Heart left ventricle (tissue), 16 donors: Measurements from ENCODE around the gene VAV1. TPM values are rescaled to one million over a fixed set of nuclear protein-coding genes. Genes with fewer than 3 reads are reported as not detected.

ENCODE experiments used
- ATAC-seq, 4 donors: fragments of 200-7000 bp; cut with Tn5 transposase; one replicate each; pipeline ENCODE4 v1.9.1; 2020 to 2022; ENCODE audit warnings: moderate library complexity in 4 of 4, mild to moderate bottlenecking in 3 of 4, moderate number of reproducible peaks in 1 of 4
- DNase-seq, 5 donors: peaks; one replicate each; pipeline ENCODE4 v3.0.0-alpha.2; 2020
- H3K27ac ChIP-seq, 12 donors: fragments of 200-600 bp; sonication (generic) in 4 of 12; one replicate each; pipeline versions ENCODE4 v1.5.0 to v1.8.0; 2016 to 2022; ENCODE audit warnings: mild to moderate bottlenecking in 2 of 12
- H3K27me3 ChIP-seq, 9 donors: fragments of 200-600 bp; sonication (generic) in 2 of 9; one replicate each; pipeline versions ENCODE4 v1.5.1 to v1.8.0; 2016 to 2022; ENCODE audit warnings: mild to moderate bottlenecking in 3 of 9
- H3K36me3 ChIP-seq, 9 donors: fragments of 200-600 bp; sonication (generic) in 2 of 9; one replicate each; pipeline versions ENCODE4 v1.5.0 to v1.8.0; 2018 to 2022; ENCODE audit warnings: mild to moderate bottlenecking in 2 of 9
- H3K4me1 ChIP-seq, 12 donors: fragments of 200-600 bp; sonication (generic) in 4 of 12; one replicate each; pipeline versions ENCODE4 v1.5.0 to v1.8.0; 2016 to 2022; ENCODE audit warnings: mild to moderate bottlenecking in 3 of 12
- H3K4me3 ChIP-seq, 12 donors: fragments of 200-600 bp; sonication (generic) in 4 of 12; one replicate each; pipeline versions ENCODE4 v1.5.0 to v1.8.0; 2017 to 2022; ENCODE audit warnings: mild to moderate bottlenecking in 9 of 12, moderate library complexity in 4 of 12
- H3K9me3 ChIP-seq, 12 donors: fragments of 200-600 bp; sonication (generic) in 4 of 12; one replicate each; pipeline versions ENCODE4 v1.5.0 to v1.8.0; 2016 to 2022; ENCODE audit warnings: mild to moderate bottlenecking in 1 of 12
- CTCF ChIP-seq, 12 donors: fragments of 200-600 bp; sonication (generic) in 4 of 12; IDR thresholded peaks; one replicate each; pipeline versions ENCODE4 v1.5.0 to v1.8.0; 2018 to 2022; ENCODE audit warnings: antibody characterized with exemption in 12 of 12, mild to moderate bottlenecking in 5 of 12
- POLR2A ChIP-seq, 2 donors: fragments of 450-650 bp; IDR thresholded peaks; one replicate each; pipeline ENCODE4 v1.6.1; 2017; ENCODE audit warnings: antibody characterized with exemption in 2 of 2, mild to moderate bottlenecking in 2 of 2, moderate library complexity in 2 of 2
- WGBS, 4 donors: extraction: QIAGEN DNeasy Blood & Tissue Kit in 2 of 4; methylation state at CpG; one replicate each; pipeline versions ENCODE4 v1.1.5 to v1.1.7; 2013 to 2018; 5-methylcytosine and 5-hydroxymethylcytosine counted together
- intact Hi-C, 10 donors: fragments of 100-400 bp; cut with DNase I; formaldehyde crosslinking; loops; one replicate each; pipeline versions ENCODE4 v1.11.1 to v1.14.2; 2022
- polyA plus RNA-seq, 2 donors: library from polyadenylated mRNA; stranded (reverse); fragments of 200-250 nt; gene quantifications; one replicate each; pipeline ENCODE4 v1.2.3, GENCODE V29; 2013
- total RNA-seq, 9 donors: library from RNA; depleted of rRNA in 2 of 9; stranded (reverse); fragments of >200 nt in 2 of 9; fragmentation: NEBNext Ultra II Directional in 3 of 9; extraction: Animal tissue kit (Norgen Biotek cat#: 25700) in 3 of 9; gene quantifications; one replicate each; pipeline versions ENCODE4 v1.1.0 to v1.2.4, GENCODE V29; 2016 to 2023
- donor health status: ischemic (EF 13 %, LVEDD 7.1; RV severe dilation, severe dysfunction).
- donor health status: healthy with polysubstance abuse.
- donor health status: DM: no; HTN: yes; CAD: no.
- donor health status: DM: no; HTN: no; CAD: no.
- donor health status: ischemic (EF 25% LVEDD 6.9; RV normal size, moderate dysfunction).
- donor health status: ischemic (EF 25% LVEDD 5.7; RV mildly dilated, moderate dysfunction).
- donor health status: healthy.
- donor health status: DM: yes; HTN: yes; CAD: no.
- donor health status: ischemic (EF 35%, LVEDD 5.7; RV mildly dilated, moderate dysfunction).
- donor health status: nonischemic (EF 11% LVEDD 7.7; RV severe dilation, severe dysfunction).
- donor health status: DM: yes; HTN: yes; CAD: no.
- donor health status: PGD.
- donor health status: ischemic (EF 29% LVEDD 5.4; RV normal size, mild dysfunction).
- donor health status: nonischemic (EF 23%, LVEDD 6.1; RV moderate dilation, normal function).

Gene VAV1
- total and polyA plus RNA-seq, 11 donors: 0.69 to 25.6 (median 1.2) TPM

DNA sequence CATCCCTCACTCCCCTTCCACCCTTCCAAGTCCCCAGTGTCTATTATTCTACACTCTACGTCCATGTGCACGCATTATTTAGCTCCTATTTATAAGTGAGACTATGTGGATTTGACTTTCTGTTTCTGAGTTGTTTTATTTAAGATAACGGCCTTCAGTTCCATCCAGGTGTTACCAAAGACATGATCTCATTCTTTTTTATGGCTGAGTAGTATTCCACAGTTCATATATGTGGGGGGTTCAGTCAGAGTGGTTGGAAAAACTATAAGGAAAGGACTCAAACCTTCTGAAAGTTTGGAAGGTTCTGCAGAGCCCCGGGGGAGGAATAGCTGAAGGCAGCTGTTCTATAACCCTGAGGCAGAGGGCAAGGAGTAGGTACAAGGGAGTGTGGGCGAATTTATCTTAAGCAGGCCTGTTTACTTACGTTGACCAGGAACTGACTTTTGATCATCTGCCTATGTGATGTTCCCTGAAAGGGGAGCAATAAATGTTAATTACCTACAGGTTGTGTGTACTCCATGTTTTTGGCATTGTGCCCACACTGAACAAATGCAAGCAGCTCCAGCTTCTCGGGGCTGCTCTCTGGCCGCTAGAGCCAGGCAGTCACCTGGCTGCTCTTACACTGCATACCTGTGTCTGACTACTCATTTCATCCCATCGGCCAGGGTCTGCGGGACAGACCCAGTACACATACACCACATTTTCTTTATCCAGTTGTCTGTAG, 101.4 kb downstream of the VAV1 start:
- TF ChIP-seq CTCF (IDR thresholded peaks at IDR 0.05): no peak
- TF ChIP-seq POLR2A (IDR thresholded peaks at IDR 0.05): no peak
- no peak for ATAC-seq
- H3K27me3 ChIP-seq: peaks cover 0 to 3% (median 0%) of the 10 kb centered on the region in 9 donors
- peaks cover 0 to 9% (median 0%) of the 10 kb centered on the region in 12 donors for H3K9me3 ChIP-seq
- H3K4me1 ChIP-seq: peaks cover 0 to 10% (median 0%) of the 10 kb centered on the region in 12 donors
- 81 to 86% (median 85%) methylated on average over 10 of the region's 10 CpGs for WGBS, 4 donors
- H3K4me3 ChIP-seq: no peak overlapping the region
- H3K27ac ChIP-seq: no peak overlapping the region
- intact Hi-C loops: no loop called here
- DNase-seq: no peak
- H3K36me3 ChIP-seq: no peaks in the 10 kb centered on the region

GRCh38 chr19:6875218-6875617, 102.7 kb downstream of the VAV1 start:
- no peak for ATAC-seq
- WGBS, 4 donors: 81 to 86% (median 82%) methylated on average over 2 of the region's 2 CpGs
- H3K4me3 ChIP-seq: no peak overlapping the region
- H3K9me3 ChIP-seq: peaks cover 0 to 18% (median 0%) of the 10 kb centered on the region in 12 donors
- no peaks in the 10 kb centered on the region for H3K36me3 ChIP-seq
- no peak for DNase-seq
- peaks cover 0 to 5% (median 0%) of the 10 kb centered on the region in 12 donors for H3K4me1 ChIP-seq
- intact Hi-C loops: no loop called here
- TF ChIP-seq CTCF (IDR thresholded peaks at IDR 0.05): no peak
- no peak for TF ChIP-seq POLR2A (IDR thresholded peaks at IDR 0.05)
- no peak overlapping the region for H3K27ac ChIP-seq
- H3K27me3 ChIP-seq: peaks cover 0 to 12% (median 0%) of the 10 kb centered on the region in 9 donors

DNA sequence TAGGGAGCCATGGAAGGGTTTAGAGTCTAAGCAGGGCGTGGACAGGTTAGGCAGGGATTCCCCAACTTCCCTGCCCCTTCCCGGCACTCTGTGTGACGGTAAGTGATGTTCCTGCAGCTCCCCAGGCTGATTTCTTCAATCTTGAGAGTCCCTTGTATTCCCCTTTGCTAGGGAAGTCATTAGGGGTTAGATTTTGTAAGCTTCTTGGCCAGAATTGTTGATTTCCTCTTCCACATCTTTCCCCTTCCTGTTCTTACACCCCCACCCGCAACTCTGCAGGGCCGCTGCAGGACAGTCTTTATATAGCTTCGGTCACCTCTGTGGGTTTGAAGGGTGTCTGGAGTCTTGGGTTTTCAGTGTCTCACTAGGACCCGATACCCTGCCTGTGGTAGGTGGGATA, 104.2 kb downstream of the VAV1 start:
- intact Hi-C loops: no loop called here
- H3K4me3 ChIP-seq: no peak overlapping the region
- TF ChIP-seq CTCF (IDR thresholded peaks at IDR 0.05) (no peak), POLR2A (IDR thresholded peaks at IDR 0.05) (no peak)
- no peaks in the 10 kb centered on the region for H3K36me3 ChIP-seq
- DNase-seq (no peak), ATAC-seq (no peak)
- peaks cover 0 to 5% (median 0%) of the 10 kb centered on the region in 12 donors for H3K4me1 ChIP-seq
- peaks cover 0 to 18% (median 0%) of the 10 kb centered on the region in 12 donors for H3K9me3 ChIP-seq
- WGBS, 4 donors: 51 to 59% (median 54%) methylated on average over 7 of the region's 7 CpGs
- H3K27me3 ChIP-seq: peaks cover 0 to 24% (median 0%) of the 10 kb centered on the region in 9 donors
- H3K27ac ChIP-seq: peak overlapping the region in 1 of 12 donors; percentile 9

- H3K27ac ChIP-seq: no peak overlapping the region
- DNase-seq (no peak), ATAC-seq (no peak)
- WGBS, 4 donors: 78 to 84% (median 83%) methylated on average over 4 of the region's 4 CpGs
- H3K4me1 ChIP-seq: peaks cover 0 to 5% (median 0%) of the 10 kb centered on the region in 12 donors
- no peaks in the 10 kb centered on the region for H3K36me3 ChIP-seq
- no peak for TF ChIP-seq POLR2A (IDR thresholded peaks at IDR 0.05)
- no peak for TF ChIP-seq CTCF (IDR thresholded peaks at IDR 0.05)
- H3K9me3 ChIP-seq: peaks cover 0 to 13% (median 0%) of the 10 kb centered on the region in 12 donors
- no peak overlapping the region for H3K4me3 ChIP-seq
- intact Hi-C loops: no loop called here
- H3K27me3 ChIP-seq: peaks cover 0 to 24% (median 0%) of the 10 kb centered on the region in 9 donors
These were observed 105.3 kb downstream of the VAV1 start for GRCh38 chr19:6877766-6878165.
